ENCODE results near the gene GNAI1. TPM values are rescaled to one million over a fixed set of nuclear protein-coding genes. Genes with fewer than 3 reads are reported as not detected.

The GNAI1 gene
- total and polyA plus RNA-seq, 4 donors = 8.9 to 38.7 (median 20.9) TPM

GRCh38 chr7:80249619-80250295 is 115.1 kb downstream of the GNAI1 start:
- Histone ChIP-seq H3K4me1 (ENCODE audit: control insufficient read depth in 4 of 4, insufficient read depth in 4 of 4, low read length in 3 of 4) (no peaks in the 10 kb centered on the region), H3K27me3 (ENCODE audit: control insufficient read depth in 4 of 4, insufficient read depth in 4 of 4, low read length in 3 of 4) (no peaks in the 10 kb centered on the region), H3K9me3 (ENCODE audit: control insufficient read depth in 4 of 4, low read length in 3 of 4) (no peaks in the 10 kb centered on the region), H3K9ac (ENCODE audit: low read depth in 1 of 2, low read length in 2 of 2) (no peak overlapping the region), H3K27ac (ENCODE audit: low read depth in 1 of 2, low read length in 2 of 2) (no peak overlapping the region), H3K36me3 (ENCODE audit: control insufficient read depth in 4 of 4, insufficient read depth in 3 of 4, low read depth in 1 of 4, low read length in 3 of 4) (no peaks in the 10 kb centered on the region), H3K4me3 (ENCODE audit: low read depth in 1 of 3, low read length in 3 of 3) (no peak overlapping the region)
- WGBS = 34% methylated on average over 2 of the region's 2 CpGs
- no peak for DNase-seq (ENCODE audit: low spot score)
- TF ChIP-seq REST (IDR thresholded peaks at IDR 0.05) (no peak), GABPA (IDR thresholded peaks at IDR 0.05 in 1 of 2, conservative IDR thresholded peaks at IDR 0.05 in 1 of 2) (no peak)

- no peaks in the 10 kb centered on the region for H3K27me3 ChIP-seq (ENCODE audit: control insufficient read depth in 4 of 4, insufficient read depth in 4 of 4, low read length in 3 of 4)
- WGBS = 97% methylated on average over 4 of the region's 4 CpGs
- H3K36me3 ChIP-seq (ENCODE audit: control insufficient read depth in 4 of 4, insufficient read depth in 3 of 4, low read depth in 1 of 4, low read length in 3 of 4) = no peaks in the 10 kb centered on the region
These were observed 118.6 kb downstream of the GNAI1 start for GRCh38 chr7:80253237-80253636.

More at GRCh38 chr7:80253237-80253636, 118.6 kb downstream of the GNAI1 start:
- Histone ChIP-seq H3K4me3 (ENCODE audit: low read depth in 1 of 3, low read length in 3 of 3) (no peak overlapping the region), H3K9me3 (ENCODE audit: control insufficient read depth in 4 of 4, low read length in 3 of 4) (no peaks in the 10 kb centered on the region), H3K4me1 (ENCODE audit: control insufficient read depth in 4 of 4, insufficient read depth in 4 of 4, low read length in 3 of 4) (no peaks in the 10 kb centered on the region), H3K9ac (ENCODE audit: low read depth in 1 of 2, low read length in 2 of 2) (no peak overlapping the region), H3K27ac (ENCODE audit: low read depth in 1 of 2, low read length in 2 of 2) (no peak overlapping the region)
- no peak for DNase-seq (ENCODE audit: low spot score)
- TF ChIP-seq TAF1 (conservative IDR thresholded peaks at IDR 0.05) (no peak), ATF3 (IDR thresholded peaks at IDR 0.05) (no peak), RAD21 (IDR thresholded peaks at IDR 0.05) (no peak), YY1 (IDR thresholded peaks at IDR 0.05) (no peak), RXRA (IDR thresholded peaks at IDR 0.05) (no peak), JUND (IDR thresholded peaks at IDR 0.05) (no peak), EGR1 (IDR thresholded peaks at IDR 0.05; ENCODE audit: low read depth in 2 of 2) (no peak), REST (IDR thresholded peaks at IDR 0.05) (no peak), MAX (IDR thresholded peaks at IDR 0.05) (no peak), CTCF (IDR thresholded peaks at IDR 0.05; ENCODE audit: low read depth, low read length, missing input control) (no peak), ZBTB33 (IDR thresholded peaks at IDR 0.05) (no peak), HNF4A (conservative IDR thresholded peaks at IDR 0.05) (no peak), FOXA2 (IDR thresholded peaks at IDR 0.05) (no peak)
